Epithelial cell of esophagus (primary cell): Measurements from ENCODE around the gene TCEAL7.

Experiments used
- DNase-seq: peaks from one replicate; pipeline ENCODE4 v3.0.0; 2010; ENCODE audit warnings: low read depth
- H3K4me3 ChIP-seq: 2 replicates; pipeline ENCODE4 v1.5.1; 2011; ENCODE audit warnings: mild to moderate bottlenecking, low read length, control low read depth
- TF ChIP-seq, protein P1 (sequence below): IDR thresholded peaks from 2 replicates; pipeline ENCODE4 v1.5.1; 2011; ENCODE audit warnings: low read depth, mild to moderate bottlenecking, low read length, control low read depth, inconsistent platforms; ENCODE audit not compliant: insufficient read depth; ENCODE audit errors: missing control alignments

TCEAL7 gene

DNA sequence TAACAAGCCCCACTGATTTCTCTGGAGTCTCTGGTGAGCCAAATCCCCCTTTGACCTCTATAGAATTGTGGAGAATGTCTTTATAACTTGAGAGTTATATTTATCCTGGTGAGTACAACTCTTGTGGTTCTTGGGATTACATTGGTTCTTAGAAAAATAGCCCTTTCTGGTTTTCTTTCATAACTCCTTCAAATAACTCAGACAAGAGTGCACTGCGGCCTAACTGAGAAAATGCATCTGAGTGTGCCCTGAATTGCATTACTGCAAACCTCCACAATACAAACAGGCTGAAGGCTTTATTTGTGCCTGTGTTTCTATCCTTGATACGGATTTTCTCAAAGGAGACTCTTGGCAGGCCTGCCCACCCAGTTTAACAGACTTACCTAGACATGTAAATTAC lies 49.0 kb downstream of the TCEAL7 start:
- DNase-seq: no peak
- H3K4me3 ChIP-seq: no peak overlapping the region
- TF ChIP-seq, protein P1, sequence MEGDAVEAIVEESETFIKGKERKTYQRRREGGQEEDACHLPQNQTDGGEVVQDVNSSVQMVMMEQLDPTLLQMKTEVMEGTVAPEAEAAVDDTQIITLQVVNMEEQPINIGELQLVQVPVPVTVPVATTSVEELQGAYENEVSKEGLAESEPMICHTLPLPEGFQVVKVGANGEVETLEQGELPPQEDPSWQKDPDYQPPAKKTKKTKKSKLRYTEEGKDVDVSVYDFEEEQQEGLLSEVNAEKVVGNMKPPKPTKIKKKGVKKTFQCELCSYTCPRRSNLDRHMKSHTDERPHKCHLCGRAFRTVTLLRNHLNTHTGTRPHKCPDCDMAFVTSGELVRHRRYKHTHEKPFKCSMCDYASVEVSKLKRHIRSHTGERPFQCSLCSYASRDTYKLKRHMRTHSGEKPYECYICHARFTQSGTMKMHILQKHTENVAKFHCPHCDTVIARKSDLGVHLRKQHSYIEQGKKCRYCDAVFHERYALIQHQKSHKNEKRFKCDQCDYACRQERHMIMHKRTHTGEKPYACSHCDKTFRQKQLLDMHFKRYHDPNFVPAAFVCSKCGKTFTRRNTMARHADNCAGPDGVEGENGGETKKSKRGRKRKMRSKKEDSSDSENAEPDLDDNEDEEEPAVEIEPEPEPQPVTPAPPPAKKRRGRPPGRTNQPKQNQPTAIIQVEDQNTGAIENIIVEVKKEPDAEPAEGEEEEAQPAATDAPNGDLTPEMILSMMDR: no peak
